Prostate gland (tissue), 2 donors: ENCODE results near the gene MAP3K7CL.

Experiments
- POLR2A ChIP-seq: fragments of 450-650 bp; IDR thresholded peaks from one replicate; pipeline ENCODE4 v1.6.1; 2016; ENCODE audit warnings: antibody characterized with exemption, mild to moderate bottlenecking
- TF ChIP-seq, protein P1 (sequence below), 4 experiments: fragments of 200-600 bp in 2 of 4; fragments of 450-650 bp in 2 of 4; sonication (generic) in 2 of 4; IDR thresholded peaks; 1 replicate in 3 of 4; 2 replicates in 1 of 4; pipeline ENCODE4 v1.5.1; 2016 to 2019; ENCODE audit warnings: antibody characterized with exemption in 4 of 4, mild to moderate bottlenecking in 2 of 4, moderate library complexity in 2 of 4

DNA sequence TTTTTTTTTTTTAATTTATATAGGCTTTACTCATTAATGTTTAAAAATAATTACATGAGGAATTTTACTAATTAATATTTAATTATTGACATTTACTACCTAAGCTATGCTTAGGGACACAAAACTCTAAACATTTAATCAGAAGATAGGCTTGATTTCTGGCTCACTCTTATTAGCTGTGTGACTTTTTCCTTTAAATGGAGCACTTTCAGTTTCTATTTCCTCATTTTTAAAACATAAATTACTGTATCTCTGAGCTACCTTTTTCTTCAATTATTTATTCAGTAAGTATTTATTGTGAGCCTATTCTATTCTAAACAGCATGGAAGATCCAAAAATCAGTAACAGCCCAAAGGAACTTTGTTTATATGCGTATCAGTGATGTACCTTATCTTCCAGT lies 40.5 kb downstream of the MAP3K7CL start:
- TF ChIP-seq, protein P1, sequence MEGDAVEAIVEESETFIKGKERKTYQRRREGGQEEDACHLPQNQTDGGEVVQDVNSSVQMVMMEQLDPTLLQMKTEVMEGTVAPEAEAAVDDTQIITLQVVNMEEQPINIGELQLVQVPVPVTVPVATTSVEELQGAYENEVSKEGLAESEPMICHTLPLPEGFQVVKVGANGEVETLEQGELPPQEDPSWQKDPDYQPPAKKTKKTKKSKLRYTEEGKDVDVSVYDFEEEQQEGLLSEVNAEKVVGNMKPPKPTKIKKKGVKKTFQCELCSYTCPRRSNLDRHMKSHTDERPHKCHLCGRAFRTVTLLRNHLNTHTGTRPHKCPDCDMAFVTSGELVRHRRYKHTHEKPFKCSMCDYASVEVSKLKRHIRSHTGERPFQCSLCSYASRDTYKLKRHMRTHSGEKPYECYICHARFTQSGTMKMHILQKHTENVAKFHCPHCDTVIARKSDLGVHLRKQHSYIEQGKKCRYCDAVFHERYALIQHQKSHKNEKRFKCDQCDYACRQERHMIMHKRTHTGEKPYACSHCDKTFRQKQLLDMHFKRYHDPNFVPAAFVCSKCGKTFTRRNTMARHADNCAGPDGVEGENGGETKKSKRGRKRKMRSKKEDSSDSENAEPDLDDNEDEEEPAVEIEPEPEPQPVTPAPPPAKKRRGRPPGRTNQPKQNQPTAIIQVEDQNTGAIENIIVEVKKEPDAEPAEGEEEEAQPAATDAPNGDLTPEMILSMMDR (IDR thresholded peaks at IDR 0.05) = no peak
- no peak for TF ChIP-seq POLR2A
